ENCODE results near the gene MRPS35. TPM values are rescaled to one million over a fixed set of nuclear protein-coding genes. Genes with fewer than 3 reads are reported as not detected.
A peak's percentile ranks its signal among the peaks of the same experiment; 100 is the strongest.

The MRPS35 gene
- total RNA-seq, 1 experiment from 2014 or later, result 43.5 TPM

DNA sequence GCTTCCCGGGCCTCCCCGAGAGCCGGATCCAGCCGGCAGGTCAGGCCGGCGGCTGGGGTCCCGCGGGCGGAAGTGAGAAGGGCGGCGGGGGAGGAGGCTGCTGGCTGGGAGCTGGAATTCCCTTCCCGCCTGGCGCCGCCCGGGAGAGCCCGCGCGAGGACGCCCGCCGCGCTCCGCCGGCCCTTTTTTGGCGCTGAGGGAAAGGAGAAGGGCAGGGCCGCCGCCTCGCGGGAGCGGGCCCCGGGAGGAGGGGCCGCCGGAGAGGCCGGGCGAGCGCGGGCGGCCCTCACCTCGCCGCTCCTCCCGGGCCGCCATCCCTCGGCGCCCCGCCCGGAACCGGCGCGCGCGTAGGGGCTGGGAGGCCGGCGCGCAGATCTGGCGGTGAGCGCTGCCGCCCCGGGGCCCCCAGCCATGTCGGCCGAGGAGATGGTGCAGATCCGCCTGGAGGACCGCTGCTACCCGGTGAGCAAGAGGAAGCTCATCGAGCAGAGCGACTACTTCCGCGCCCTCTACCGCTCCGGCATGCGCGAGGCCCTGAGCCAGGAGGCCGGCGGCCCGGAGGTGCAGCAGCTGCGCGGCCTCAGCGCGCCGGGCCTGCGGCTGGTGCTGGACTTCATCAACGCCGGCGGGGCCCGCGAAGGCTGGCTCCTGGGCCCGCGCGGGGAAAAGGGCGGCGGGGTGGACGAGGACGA lies 69.4 kb downstream of the MRPS35 start, which contains the start of the genes KLHL42 and MANSC4 (continued):
- TF ChIP-seq, protein P1, sequence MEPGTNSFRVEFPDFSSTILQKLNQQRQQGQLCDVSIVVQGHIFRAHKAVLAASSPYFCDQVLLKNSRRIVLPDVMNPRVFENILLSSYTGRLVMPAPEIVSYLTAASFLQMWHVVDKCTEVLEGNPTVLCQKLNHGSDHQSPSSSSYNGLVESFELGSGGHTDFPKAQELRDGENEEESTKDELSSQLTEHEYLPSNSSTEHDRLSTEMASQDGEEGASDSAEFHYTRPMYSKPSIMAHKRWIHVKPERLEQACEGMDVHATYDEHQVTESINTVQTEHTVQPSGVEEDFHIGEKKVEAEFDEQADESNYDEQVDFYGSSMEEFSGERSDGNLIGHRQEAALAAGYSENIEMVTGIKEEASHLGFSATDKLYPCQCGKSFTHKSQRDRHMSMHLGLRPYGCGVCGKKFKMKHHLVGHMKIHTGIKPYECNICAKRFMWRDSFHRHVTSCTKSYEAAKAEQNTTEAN (CRISPR knock-in tag; IDR thresholded peaks at IDR 0.05), result no peak
- no peak for TF ChIP-seq ESRRA (CRISPR knock-in tag; IDR thresholded peaks at IDR 0.05; ENCODE audit: borderline replicate concordance)
- no peak for TF ChIP-seq SMAD3 (CRISPR knock-in tag; IDR thresholded peaks at IDR 0.05; ENCODE audit: borderline replicate concordance)
- peak; percentile 54 for TF ChIP-seq FOXP1 (CRISPR knock-in tag; IDR thresholded peaks at IDR 0.05; ENCODE audit: borderline replicate concordance)
- no peak for TF ChIP-seq MXD4 (CRISPR knock-in tag; IDR thresholded peaks at IDR 0.05; ENCODE audit: borderline replicate concordance)
- TF ChIP-seq, protein P2, sequence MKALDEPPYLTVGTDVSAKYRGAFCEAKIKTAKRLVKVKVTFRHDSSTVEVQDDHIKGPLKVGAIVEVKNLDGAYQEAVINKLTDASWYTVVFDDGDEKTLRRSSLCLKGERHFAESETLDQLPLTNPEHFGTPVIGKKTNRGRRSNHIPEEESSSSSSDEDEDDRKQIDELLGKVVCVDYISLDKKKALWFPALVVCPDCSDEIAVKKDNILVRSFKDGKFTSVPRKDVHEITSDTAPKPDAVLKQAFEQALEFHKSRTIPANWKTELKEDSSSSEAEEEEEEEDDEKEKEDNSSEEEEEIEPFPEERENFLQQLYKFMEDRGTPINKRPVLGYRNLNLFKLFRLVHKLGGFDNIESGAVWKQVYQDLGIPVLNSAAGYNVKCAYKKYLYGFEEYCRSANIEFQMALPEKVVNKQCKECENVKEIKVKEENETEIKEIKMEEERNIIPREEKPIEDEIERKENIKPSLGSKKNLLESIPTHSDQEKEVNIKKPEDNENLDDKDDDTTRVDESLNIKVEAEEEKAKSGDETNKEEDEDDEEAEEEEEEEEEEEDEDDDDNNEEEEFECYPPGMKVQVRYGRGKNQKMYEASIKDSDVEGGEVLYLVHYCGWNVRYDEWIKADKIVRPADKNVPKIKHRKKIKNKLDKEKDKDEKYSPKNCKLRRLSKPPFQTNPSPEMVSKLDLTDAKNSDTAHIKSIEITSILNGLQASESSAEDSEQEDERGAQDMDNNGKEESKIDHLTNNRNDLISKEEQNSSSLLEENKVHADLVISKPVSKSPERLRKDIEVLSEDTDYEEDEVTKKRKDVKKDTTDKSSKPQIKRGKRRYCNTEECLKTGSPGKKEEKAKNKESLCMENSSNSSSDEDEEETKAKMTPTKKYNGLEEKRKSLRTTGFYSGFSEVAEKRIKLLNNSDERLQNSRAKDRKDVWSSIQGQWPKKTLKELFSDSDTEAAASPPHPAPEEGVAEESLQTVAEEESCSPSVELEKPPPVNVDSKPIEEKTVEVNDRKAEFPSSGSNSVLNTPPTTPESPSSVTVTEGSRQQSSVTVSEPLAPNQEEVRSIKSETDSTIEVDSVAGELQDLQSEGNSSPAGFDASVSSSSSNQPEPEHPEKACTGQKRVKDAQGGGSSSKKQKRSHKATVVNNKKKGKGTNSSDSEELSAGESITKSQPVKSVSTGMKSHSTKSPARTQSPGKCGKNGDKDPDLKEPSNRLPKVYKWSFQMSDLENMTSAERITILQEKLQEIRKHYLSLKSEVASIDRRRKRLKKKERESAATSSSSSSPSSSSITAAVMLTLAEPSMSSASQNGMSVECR (CRISPR knock-in tag; IDR thresholded peaks at IDR 0.05; ENCODE audit: borderline replicate concordance), result peak; percentile 79; the same call in 1 of the 2 replicates
- TF ChIP-seq, protein P3, sequence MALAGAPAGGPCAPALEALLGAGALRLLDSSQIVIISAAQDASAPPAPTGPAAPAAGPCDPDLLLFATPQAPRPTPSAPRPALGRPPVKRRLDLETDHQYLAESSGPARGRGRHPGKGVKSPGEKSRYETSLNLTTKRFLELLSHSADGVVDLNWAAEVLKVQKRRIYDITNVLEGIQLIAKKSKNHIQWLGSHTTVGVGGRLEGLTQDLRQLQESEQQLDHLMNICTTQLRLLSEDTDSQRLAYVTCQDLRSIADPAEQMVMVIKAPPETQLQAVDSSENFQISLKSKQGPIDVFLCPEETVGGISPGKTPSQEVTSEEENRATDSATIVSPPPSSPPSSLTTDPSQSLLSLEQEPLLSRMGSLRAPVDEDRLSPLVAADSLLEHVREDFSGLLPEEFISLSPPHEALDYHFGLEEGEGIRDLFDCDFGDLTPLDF (CRISPR knock-in tag; IDR thresholded peaks at IDR 0.05), result no peak
- TF ChIP-seq ZNF396 (CRISPR knock-in tag; IDR thresholded peaks at IDR 0.05; ENCODE audit: borderline replicate concordance), result no peak
- TF ChIP-seq TEAD4 (CRISPR knock-in tag; IDR thresholded peaks at IDR 0.05), result no peak
- TF ChIP-seq CREM (CRISPR knock-in tag; IDR thresholded peaks at IDR 0.05), result no peak
- no peak for TF ChIP-seq ZNF263 (CRISPR knock-in tag; IDR thresholded peaks at IDR 0.05; ENCODE audit: low read depth)
- TF ChIP-seq, protein P4, sequence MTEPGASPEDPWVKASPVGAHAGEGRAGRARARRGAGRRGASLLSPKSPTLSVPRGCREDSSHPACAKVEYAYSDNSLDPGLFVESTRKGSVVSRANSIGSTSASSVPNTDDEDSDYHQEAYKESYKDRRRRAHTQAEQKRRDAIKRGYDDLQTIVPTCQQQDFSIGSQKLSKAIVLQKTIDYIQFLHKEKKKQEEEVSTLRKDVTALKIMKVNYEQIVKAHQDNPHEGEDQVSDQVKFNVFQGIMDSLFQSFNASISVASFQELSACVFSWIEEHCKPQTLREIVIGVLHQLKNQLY (CRISPR knock-in tag; IDR thresholded peaks at IDR 0.05), result no peak
- no peak for TF ChIP-seq MYBL2 (CRISPR knock-in tag; IDR thresholded peaks at IDR 0.05)
- TF ChIP-seq, protein P5, sequence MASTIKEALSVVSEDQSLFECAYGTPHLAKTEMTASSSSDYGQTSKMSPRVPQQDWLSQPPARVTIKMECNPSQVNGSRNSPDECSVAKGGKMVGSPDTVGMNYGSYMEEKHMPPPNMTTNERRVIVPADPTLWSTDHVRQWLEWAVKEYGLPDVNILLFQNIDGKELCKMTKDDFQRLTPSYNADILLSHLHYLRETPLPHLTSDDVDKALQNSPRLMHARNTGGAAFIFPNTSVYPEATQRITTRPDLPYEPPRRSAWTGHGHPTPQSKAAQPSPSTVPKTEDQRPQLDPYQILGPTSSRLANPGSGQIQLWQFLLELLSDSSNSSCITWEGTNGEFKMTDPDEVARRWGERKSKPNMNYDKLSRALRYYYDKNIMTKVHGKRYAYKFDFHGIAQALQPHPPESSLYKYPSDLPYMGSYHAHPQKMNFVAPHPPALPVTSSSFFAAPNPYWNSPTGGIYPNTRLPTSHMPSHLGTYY (CRISPR knock-in tag; IDR thresholded peaks at IDR 0.05), result no peak
- no peak for TF ChIP-seq PRRX2 (CRISPR knock-in tag; IDR thresholded peaks at IDR 0.05)
- no peak for TF ChIP-seq ETV6 (CRISPR knock-in tag; IDR thresholded peaks at IDR 0.05)
- TF ChIP-seq, protein P6, sequence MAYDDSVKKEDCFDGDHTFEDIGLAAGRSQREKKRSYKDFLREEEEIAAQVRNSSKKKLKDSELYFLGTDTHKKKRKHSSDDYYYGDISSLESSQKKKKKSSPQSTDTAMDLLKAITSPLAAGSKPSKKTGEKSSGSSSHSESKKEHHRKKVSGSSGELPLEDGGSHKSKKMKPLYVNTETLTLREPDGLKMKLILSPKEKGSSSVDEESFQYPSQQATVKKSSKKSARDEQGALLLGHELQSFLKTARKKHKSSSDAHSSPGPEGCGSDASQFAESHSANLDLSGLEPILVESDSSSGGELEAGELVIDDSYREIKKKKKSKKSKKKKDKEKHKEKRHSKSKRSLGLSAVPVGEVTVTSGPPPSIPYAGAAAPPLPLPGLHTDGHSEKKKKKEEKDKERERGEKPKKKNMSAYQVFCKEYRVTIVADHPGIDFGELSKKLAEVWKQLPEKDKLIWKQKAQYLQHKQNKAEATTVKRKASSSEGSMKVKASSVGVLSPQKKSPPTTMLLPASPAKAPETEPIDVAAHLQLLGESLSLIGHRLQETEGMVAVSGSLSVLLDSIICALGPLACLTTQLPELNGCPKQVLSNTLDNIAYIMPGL (CRISPR knock-in tag; IDR thresholded peaks at IDR 0.05), result peak; percentile 77
- peak; percentile 38; the same call in 1 of the 2 replicates for TF ChIP-seq GABPB1 (CRISPR knock-in tag; IDR thresholded peaks at IDR 0.05)
- TF ChIP-seq FOXJ3 (CRISPR knock-in tag; IDR thresholded peaks at IDR 0.05; ENCODE audit: borderline replicate concordance), result no peak
- TF ChIP-seq SOX15 (CRISPR knock-in tag; IDR thresholded peaks at IDR 0.05), result no peak
- TF ChIP-seq OVOL2 (CRISPR knock-in tag; IDR thresholded peaks at IDR 0.05; ENCODE audit: borderline replicate concordance), result no peak
- 0 out of 2 replicates have a peak, but pooled peaks have one; percentile 10 for TF ChIP-seq NFYB (CRISPR knock-in tag; conservative IDR thresholded peaks at IDR 0.05; ENCODE audit: low read depth)
- no peak for TF ChIP-seq ZNF416 (CRISPR knock-in tag; IDR thresholded peaks at IDR 0.05)
- TF ChIP-seq ZNF138 (CRISPR knock-in tag; conservative IDR thresholded peaks at IDR 0.05), result no peak
- TF ChIP-seq, protein P7, sequence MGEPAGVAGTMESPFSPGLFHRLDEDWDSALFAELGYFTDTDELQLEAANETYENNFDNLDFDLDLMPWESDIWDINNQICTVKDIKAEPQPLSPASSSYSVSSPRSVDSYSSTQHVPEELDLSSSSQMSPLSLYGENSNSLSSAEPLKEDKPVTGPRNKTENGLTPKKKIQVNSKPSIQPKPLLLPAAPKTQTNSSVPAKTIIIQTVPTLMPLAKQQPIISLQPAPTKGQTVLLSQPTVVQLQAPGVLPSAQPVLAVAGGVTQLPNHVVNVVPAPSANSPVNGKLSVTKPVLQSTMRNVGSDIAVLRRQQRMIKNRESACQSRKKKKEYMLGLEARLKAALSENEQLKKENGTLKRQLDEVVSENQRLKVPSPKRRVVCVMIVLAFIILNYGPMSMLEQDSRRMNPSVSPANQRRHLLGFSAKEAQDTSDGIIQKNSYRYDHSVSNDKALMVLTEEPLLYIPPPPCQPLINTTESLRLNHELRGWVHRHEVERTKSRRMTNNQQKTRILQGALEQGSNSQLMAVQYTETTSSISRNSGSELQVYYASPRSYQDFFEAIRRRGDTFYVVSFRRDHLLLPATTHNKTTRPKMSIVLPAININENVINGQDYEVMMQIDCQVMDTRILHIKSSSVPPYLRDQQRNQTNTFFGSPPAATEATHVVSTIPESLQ (CRISPR knock-in tag; IDR thresholded peaks at IDR 0.05), result no peak
- TF ChIP-seq, protein P8, sequence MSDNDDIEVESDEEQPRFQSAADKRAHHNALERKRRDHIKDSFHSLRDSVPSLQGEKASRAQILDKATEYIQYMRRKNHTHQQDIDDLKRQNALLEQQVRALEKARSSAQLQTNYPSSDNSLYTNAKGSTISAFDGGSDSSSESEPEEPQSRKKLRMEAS (CRISPR knock-in tag; IDR thresholded peaks at IDR 0.05), result no peak; the same call in 1 of the 2 replicates
- no peak for TF ChIP-seq JAZF1 (CRISPR knock-in tag; IDR thresholded peaks at IDR 0.05)

Data from WTC11 (cell line).